ENCODE results near the gene MRPS5.
"Not testable (repeated sequence)": the region's sequence is repeated elsewhere in the genome, so short reads cannot be mapped to it uniquely, and the experiment has no call there.

Gene MRPS5

GRCh38 chr2:95046371-95047112 lies 75.1 kb downstream of the MRPS5 start:
- no peak for DNase-seq (ENCODE audit: low spot score)

- no peak for DNase-seq (ENCODE audit: low spot score)
Observed at GRCh38 chr2:95044601-95045000, 77.0 kb downstream of the MRPS5 start.

GRCh38 chr2:95043300-95044093 lies 78.1 kb downstream of the MRPS5 start:
- no peak for DNase-seq (ENCODE audit: low spot score)

GRCh38 chr2:95042472-95043271 lies 78.9 kb downstream of the MRPS5 start:
- DNase-seq (ENCODE audit: low spot score): no peak

GRCh38 chr2:95041824-95042442 lies 79.7 kb downstream of the MRPS5 start:
- DNase-seq (ENCODE audit: low spot score): no peak

GRCh38 chr2:95041060-95041823 lies 80.4 kb downstream of the MRPS5 start:
- no peak for DNase-seq (ENCODE audit: low spot score)

- no peak for DNase-seq (ENCODE audit: low spot score)
Observed at GRCh38 chr2:95040426-95040825, 81.2 kb downstream of the MRPS5 start.

- DNase-seq (ENCODE audit: low spot score): no peak
Observed at GRCh38 chr2:95039978-95040377, 81.6 kb downstream of the MRPS5 start.

GRCh38 chr2:95039363-95039762 lies 82.2 kb downstream of the MRPS5 start:
- no peak for DNase-seq (ENCODE audit: low spot score)

GRCh38 chr2:95038635-95039298 lies 82.8 kb downstream of the MRPS5 start:
- DNase-seq (ENCODE audit: low spot score): no peak

GRCh38 chr2:95037841-95038585 lies 83.6 kb downstream of the MRPS5 start:
- DNase-seq (ENCODE audit: low spot score): not testable (repeated sequence)

- no peak for DNase-seq (ENCODE audit: low spot score)
Observed at GRCh38 chr2:95037384-95037839, 84.2 kb downstream of the MRPS5 start.

- DNase-seq (ENCODE audit: low spot score): no peak
Observed at GRCh38 chr2:95036596-95037383, 84.8 kb downstream of the MRPS5 start.

Data from CD4-positive, alpha-beta T cell treated with Interleukin-6 at 100 ng/mL for 8 hours (primary cell).